KMS-11 (cell line): ENCODE results near the gene CCDC91.
A peak's percentile ranks its signal among the peaks of the same experiment; 100 is the strongest.

Experiments
- H2AFZ ChIP-seq: fragments of 200-600 bp; sonication (generic); 2 replicates; pipeline ENCODE4 v1.6.1; 2016; ENCODE audit warnings: antibody characterized with exemption, mixed run types, low read depth
- H3K27ac ChIP-seq: fragments of 200-600 bp; sonication (generic); 2 replicates; pipeline ENCODE4 v1.6.1; 2016; ENCODE audit warnings: mild to moderate bottlenecking, mixed run types
- H3K27me3 ChIP-seq: fragments of 200-600 bp; sonication (generic); 2 replicates; pipeline ENCODE4 v1.6.1; 2017; ENCODE audit warnings: mild to moderate bottlenecking, low read depth, mixed run types, moderate library complexity; ENCODE audit not compliant: insufficient read depth
- H3K36me3 ChIP-seq: fragments of 200-600 bp; sonication (generic); 2 replicates; pipeline ENCODE4 v1.6.1; 2017; ENCODE audit warnings: mild to moderate bottlenecking, mixed run types; ENCODE audit not compliant: insufficient read depth
- H3K4me1 ChIP-seq: fragments of 200-600 bp; sonication (generic); 2 replicates; pipeline ENCODE4 v1.6.1; 2016; ENCODE audit warnings: mild to moderate bottlenecking, low read depth, mixed run types; ENCODE audit not compliant: poor library complexity, severe bottlenecking
- H3K4me2 ChIP-seq: fragments of 200-600 bp; sonication (generic); 2 replicates; pipeline ENCODE4 v1.7.0; 2016; ENCODE audit warnings: mild to moderate bottlenecking, mixed run types
- H3K4me3 ChIP-seq: fragments of 200-600 bp; sonication (generic); IDR thresholded peaks from 2 replicates; pipeline ENCODE4 v1.6.1; 2017; ENCODE audit warnings: low read depth, low read length, mixed read lengths; ENCODE audit not compliant: insufficient read depth
- H3K79me2 ChIP-seq: fragments of 200-600 bp; sonication (generic); 2 replicates; pipeline ENCODE4 v1.6.1; 2016; ENCODE audit warnings: low read depth, mixed run types; ENCODE audit not compliant: insufficient read depth
- H3K9ac ChIP-seq: fragments of 200-600 bp; sonication (generic); 2 replicates; pipeline ENCODE4 v1.6.1; 2016; ENCODE audit warnings: mild to moderate bottlenecking, mixed run types
- H4K20me1 ChIP-seq: fragments of 200-600 bp; sonication (generic); 2 replicates; pipeline ENCODE4 v1.6.1; 2016; ENCODE audit warnings: mild to moderate bottlenecking, mixed run types; ENCODE audit not compliant: insufficient read depth
- TF ChIP-seq, protein P1 (sequence below): fragments of 200-600 bp; sonication (generic); conservative IDR thresholded peaks from 2 replicates; pipeline ENCODE4 v1.6.1; 2017; ENCODE audit warnings: low read depth, mild to moderate bottlenecking, antibody characterized with exemption, low read length, moderate library complexity, mixed read lengths

Gene CCDC91

DNA sequence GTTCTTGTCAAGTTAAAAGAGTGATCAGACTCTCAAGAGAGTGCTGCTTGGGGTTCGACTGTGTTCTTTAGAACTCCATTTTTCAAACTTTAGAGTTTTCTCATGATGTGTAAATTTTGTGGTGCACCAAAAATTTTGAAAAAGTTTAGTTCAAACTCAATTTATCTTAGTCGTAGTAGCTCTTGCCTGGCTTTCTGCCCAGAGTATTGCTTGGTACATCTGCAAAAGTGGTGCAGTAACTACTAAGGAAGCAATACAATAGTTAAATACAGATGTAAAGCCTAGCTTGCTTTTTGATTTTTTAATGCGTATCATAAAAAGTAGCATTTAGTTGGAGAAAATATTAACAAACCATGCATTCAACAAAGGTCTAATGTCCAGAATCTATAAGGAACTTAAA lies 9.5 kb upstream of the CCDC91 start:
- no peaks in the 10 kb centered on the region for H3K79me2 ChIP-seq
- H3K27me3 ChIP-seq, result no peaks in the 10 kb centered on the region
- TF ChIP-seq, protein P1, sequence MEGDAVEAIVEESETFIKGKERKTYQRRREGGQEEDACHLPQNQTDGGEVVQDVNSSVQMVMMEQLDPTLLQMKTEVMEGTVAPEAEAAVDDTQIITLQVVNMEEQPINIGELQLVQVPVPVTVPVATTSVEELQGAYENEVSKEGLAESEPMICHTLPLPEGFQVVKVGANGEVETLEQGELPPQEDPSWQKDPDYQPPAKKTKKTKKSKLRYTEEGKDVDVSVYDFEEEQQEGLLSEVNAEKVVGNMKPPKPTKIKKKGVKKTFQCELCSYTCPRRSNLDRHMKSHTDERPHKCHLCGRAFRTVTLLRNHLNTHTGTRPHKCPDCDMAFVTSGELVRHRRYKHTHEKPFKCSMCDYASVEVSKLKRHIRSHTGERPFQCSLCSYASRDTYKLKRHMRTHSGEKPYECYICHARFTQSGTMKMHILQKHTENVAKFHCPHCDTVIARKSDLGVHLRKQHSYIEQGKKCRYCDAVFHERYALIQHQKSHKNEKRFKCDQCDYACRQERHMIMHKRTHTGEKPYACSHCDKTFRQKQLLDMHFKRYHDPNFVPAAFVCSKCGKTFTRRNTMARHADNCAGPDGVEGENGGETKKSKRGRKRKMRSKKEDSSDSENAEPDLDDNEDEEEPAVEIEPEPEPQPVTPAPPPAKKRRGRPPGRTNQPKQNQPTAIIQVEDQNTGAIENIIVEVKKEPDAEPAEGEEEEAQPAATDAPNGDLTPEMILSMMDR, result no peak
- no peak overlapping the region for H3K4me3 ChIP-seq
- H3K9ac ChIP-seq, result no peak overlapping the region
- no peaks in the 10 kb centered on the region for H4K20me1 ChIP-seq
- H3K27ac ChIP-seq, result no peak overlapping the region
- no peaks in the 10 kb centered on the region for H3K4me1 ChIP-seq
- no peaks in the 10 kb centered on the region for H3K36me3 ChIP-seq
- H2AFZ ChIP-seq, result no peak overlapping the region
- H3K4me2 ChIP-seq, result no peak overlapping the region

DNA sequence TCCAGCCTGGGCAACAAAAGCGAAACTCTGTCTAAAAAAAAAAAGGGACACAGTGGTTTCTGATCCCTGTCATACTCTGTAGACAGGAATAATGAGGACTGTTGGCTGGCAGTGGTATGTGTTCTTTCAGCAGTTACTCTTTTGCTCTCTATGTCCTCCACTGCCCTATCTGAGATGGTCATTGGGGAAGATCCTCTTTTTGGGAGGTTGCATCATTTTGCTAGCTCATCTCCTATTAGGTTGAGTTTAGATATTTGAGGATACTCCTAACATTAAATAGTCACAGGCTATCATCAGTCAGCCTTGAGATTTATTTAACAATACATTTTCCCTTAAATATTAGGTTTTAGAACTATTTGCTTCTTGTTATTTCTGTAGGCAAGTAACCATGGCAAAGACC lies 5.9 kb upstream of the CCDC91 start:
- no peaks in the 10 kb centered on the region for H4K20me1 ChIP-seq
- H3K9ac ChIP-seq, result no peak overlapping the region
- peaks cover 9% of the 10 kb centered on the region for H3K4me1 ChIP-seq
- H3K27ac ChIP-seq, result no peak overlapping the region
- no peaks in the 10 kb centered on the region for H3K36me3 ChIP-seq
- no peaks in the 10 kb centered on the region for H3K79me2 ChIP-seq
- H3K4me2 ChIP-seq, result no peak overlapping the region
- TF ChIP-seq, protein P1, result no peak
- no peak overlapping the region for H3K4me3 ChIP-seq
- no peaks in the 10 kb centered on the region for H3K27me3 ChIP-seq
- H2AFZ ChIP-seq, result no peak overlapping the region

DNA sequence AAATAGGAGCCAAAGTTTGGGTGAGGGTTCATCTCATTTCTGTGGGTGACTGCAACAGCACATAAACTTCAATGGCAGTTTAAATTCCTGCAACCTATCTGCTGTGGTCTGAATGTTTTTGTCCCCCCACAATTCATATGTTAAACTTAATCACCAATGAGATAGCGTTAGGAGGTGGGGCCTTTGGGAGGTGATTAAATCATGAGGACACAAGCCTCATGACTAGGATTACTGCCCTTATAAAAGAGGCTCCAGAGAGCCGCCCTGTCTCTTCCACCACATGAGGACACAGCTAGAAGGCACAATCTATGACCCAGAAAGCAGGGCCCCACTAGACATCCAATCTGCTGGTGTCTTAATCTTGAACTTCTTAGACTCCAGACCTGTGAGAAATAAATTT lies 3.8 kb upstream of the CCDC91 start:
- TF ChIP-seq, protein P1, result no peak
- Histone ChIP-seq H2AFZ (no peak overlapping the region), H3K79me2 (no peaks in the 10 kb centered on the region), H3K27ac (no peak overlapping the region), H3K4me3 (no peak overlapping the region), H3K27me3 (no peaks in the 10 kb centered on the region), H3K4me1 (peaks cover 17% of the 10 kb centered on the region), H3K36me3 (no peaks in the 10 kb centered on the region), H3K9ac (no peak overlapping the region), H3K4me2 (no peak overlapping the region), H4K20me1 (no peaks in the 10 kb centered on the region)

DNA sequence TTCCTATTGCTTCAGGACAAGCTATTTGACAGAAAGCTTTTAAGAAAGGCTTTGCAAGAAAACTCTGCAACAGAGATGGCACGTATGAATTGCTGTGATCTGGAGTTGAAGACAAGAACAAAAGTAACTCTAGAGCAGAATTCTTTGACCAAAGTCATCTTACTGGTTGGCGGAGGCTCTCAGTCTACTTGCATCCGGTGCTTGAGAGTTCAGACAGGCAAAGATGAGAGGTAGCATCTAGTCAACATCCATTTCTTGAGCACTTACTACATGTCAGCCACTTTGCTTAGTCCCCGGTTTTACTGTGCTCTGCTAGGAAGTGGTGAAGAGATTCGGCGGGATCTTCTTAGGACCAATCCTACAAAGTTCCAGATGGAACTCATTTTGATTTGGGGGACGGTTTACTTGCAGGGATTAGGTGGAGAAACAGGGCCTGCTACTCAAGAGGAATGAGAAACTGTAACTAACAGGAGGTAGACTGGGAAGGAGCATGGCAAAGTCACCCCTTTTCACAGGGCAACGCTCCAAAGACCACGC lies 404 bp upstream of the CCDC91 start:
- H3K4me2 ChIP-seq, result peak overlapping the region; percentile 92
- peak overlapping the region; percentile 91 for H2AFZ ChIP-seq
- TF ChIP-seq, protein P1, result no peak
- H3K27ac ChIP-seq, result peak overlapping the region; percentile 92
- H3K4me3 ChIP-seq, result no peak overlapping the region
- peaks cover 24% of the 10 kb centered on the region for H3K4me1 ChIP-seq
- H3K79me2 ChIP-seq, result peaks cover 7% of the 10 kb centered on the region; the same call in 1 of the 2 replicates
- no peaks in the 10 kb centered on the region for H3K27me3 ChIP-seq
- H3K36me3 ChIP-seq, result no peaks in the 10 kb centered on the region
- peak overlapping the region; percentile 97 for H3K9ac ChIP-seq
- no peaks in the 10 kb centered on the region for H4K20me1 ChIP-seq
